Erythroblast (primary cell): ENCODE measurements around the gene RBPJL.

ENCODE experiments used
- GATA1 ChIP-seq: IDR thresholded peaks from 2 replicates; pipeline ENCODE4 v1.6.1; 2011; ENCODE audit warnings: low read depth, mild to moderate bottlenecking, control low read depth, low read length, moderate library complexity
- POLR2A ChIP-seq: IDR thresholded peaks from 2 replicates; pipeline ENCODE4 v1.6.1; 2011; ENCODE audit warnings: mild to moderate bottlenecking, low read length

- TF ChIP-seq POLR2A (no peak), GATA1 (no peak)
Observed at GRCh38 chr20:45294659-45295058, 12.0 kb upstream of the RBPJL start.
